ENCODE measurements around the gene PYDC1. TPM values are rescaled to one million over a fixed set of nuclear protein-coding genes. Genes with fewer than 3 reads are reported as not detected.

The PYDC1 gene
- total RNA-seq, 1 experiment from 2014 or later = not detected

DNA sequence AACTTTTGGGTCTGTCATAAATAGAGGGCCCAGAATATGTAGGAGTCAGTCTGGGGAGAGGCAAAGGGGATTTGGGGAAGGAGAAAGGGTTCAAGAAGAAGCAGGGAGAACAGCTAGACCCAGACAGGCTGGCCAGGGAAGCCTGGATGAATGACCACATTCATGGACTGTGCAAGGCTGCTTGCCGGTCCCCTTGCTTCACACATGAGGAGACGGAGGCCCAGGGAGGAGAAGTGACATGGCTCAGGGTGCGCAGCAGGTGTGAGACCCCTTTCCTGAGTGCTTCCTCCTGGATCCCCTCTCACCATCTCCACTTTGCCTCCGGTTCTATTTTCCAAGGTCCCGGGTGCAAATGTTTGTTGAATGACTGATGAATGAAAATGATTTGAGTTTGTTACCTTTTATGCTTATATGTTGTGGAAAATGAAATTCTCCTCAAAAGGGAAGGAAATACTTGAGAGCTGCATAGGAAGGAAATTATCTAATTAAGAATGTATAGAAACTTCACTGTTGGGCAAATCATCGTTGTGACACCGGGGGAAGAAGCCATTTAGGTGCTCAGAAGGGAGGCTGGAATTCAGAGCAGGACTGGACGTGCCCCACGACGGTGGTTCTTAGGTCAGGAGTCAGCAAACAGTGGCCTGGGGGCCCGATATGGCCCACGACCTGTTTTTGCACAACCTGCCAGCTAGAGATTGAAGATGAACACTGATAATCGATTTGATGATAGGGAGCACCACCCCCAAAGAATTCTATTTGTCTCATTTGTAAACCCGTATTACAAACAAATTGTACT lies 43.4 kb upstream of the PYDC1 start:
- intact Hi-C loops (cut with micrococcal nuclease; ENCODE audit: unreplicated experiment) = no loop called here
- no peaks in the 10 kb centered on the region for H3K27me3 Mint-ChIP-seq (ENCODE audit: unreplicated experiment)
- peaks cover 4% of the 10 kb centered on the region for H3K36me3 Mint-ChIP-seq (ENCODE audit: insufficient read depth, unreplicated experiment)
- peaks cover 6% of the 10 kb centered on the region for H3K4me1 Mint-ChIP-seq (ENCODE audit: low read depth, unreplicated experiment)
- no peak for DNase-seq
- TF ChIP-seq, protein P1, sequence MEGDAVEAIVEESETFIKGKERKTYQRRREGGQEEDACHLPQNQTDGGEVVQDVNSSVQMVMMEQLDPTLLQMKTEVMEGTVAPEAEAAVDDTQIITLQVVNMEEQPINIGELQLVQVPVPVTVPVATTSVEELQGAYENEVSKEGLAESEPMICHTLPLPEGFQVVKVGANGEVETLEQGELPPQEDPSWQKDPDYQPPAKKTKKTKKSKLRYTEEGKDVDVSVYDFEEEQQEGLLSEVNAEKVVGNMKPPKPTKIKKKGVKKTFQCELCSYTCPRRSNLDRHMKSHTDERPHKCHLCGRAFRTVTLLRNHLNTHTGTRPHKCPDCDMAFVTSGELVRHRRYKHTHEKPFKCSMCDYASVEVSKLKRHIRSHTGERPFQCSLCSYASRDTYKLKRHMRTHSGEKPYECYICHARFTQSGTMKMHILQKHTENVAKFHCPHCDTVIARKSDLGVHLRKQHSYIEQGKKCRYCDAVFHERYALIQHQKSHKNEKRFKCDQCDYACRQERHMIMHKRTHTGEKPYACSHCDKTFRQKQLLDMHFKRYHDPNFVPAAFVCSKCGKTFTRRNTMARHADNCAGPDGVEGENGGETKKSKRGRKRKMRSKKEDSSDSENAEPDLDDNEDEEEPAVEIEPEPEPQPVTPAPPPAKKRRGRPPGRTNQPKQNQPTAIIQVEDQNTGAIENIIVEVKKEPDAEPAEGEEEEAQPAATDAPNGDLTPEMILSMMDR (IDR thresholded peaks at IDR 0.05; ENCODE audit: unreplicated experiment) = no peak
- no peak overlapping the region for H3K4me3 Mint-ChIP-seq (ENCODE audit: low read depth, unreplicated experiment)
- BruUV-seq (replicated peaks) = no TSS peak
- no peaks in the 10 kb centered on the region for H3K9me3 Mint-ChIP-seq (ENCODE audit: low read depth, unreplicated experiment)
- CTCF ChIA-PET = interaction anchor here (0.6 kb wide), 1 partner anchor 145 kb away, joined by 4 read pairs; no protein-coding TSS in a partner anchor
- no peak overlapping the region for H3K27ac Mint-ChIP-seq (ENCODE audit: unreplicated experiment)

DNA sequence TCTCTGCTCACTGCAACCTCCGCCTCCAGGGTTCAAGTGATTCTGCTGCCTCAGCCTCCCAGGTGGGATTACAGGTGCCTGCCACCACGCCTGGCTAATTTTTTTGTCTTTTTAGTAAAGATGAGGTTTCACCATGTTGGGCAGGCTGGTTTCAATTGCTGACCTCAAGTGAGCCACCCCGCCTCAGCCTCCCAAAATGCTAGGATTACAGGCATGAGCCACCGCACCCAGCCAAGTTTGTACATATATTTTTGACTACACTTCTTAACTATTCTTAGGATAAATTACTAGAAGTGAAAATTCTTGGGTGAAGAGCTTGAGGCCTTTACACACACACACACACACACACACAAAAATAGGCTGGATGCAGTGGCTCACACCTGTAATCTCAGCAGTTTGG lies 41.4 kb upstream of the PYDC1 start:
- Mint-ChIP-seq H3K27me3 (ENCODE audit: unreplicated experiment) (no peaks in the 10 kb centered on the region), H3K36me3 (ENCODE audit: insufficient read depth, unreplicated experiment) (no peaks in the 10 kb centered on the region), H3K27ac (ENCODE audit: unreplicated experiment) (no peak overlapping the region), H3K4me3 (ENCODE audit: low read depth, unreplicated experiment) (no peak overlapping the region), H3K9me3 (ENCODE audit: low read depth, unreplicated experiment) (no peaks in the 10 kb centered on the region), H3K4me1 (ENCODE audit: low read depth, unreplicated experiment) (peaks cover 7% of the 10 kb centered on the region)
- no TSS peak for BruUV-seq (replicated peaks)
- no peak for DNase-seq
- CTCF ChIA-PET = interaction anchor here (0.6 kb wide), 1 partner anchor 1589 kb away, joined by 4 read pairs; no protein-coding TSS in a partner anchor
- TF ChIP-seq, protein P1 (IDR thresholded peaks at IDR 0.05; ENCODE audit: unreplicated experiment) = no peak
- intact Hi-C loops (cut with micrococcal nuclease; ENCODE audit: unreplicated experiment) = no loop called here

DNA sequence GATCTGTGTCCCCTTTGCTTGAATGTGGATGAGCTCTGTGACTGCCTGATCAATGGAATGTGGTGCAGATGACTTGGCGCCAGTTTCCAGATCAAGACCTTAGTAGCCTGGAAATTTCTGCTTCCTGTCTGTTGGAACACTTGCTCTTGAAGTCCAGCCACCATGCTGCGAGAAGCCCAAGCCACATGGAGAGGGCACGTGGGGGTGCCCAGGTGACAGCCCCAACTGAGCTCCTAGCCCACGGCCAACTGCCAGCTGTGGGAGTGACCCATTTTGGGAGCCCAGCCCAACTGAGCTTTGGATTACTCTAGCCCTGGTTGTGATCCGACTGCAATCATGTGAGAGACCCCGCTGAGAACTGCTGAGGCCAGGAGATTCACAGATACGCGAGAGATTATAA lies 39.5 kb upstream of the PYDC1 start:
- BruUV-seq (replicated peaks) = no TSS peak
- Mint-ChIP-seq H3K4me3 (ENCODE audit: low read depth, unreplicated experiment) (no peak overlapping the region), H3K27ac (ENCODE audit: unreplicated experiment) (no peak overlapping the region), H3K9me3 (ENCODE audit: low read depth, unreplicated experiment) (no peaks in the 10 kb centered on the region), H3K27me3 (ENCODE audit: unreplicated experiment) (peaks cover 14% of the 10 kb centered on the region), H3K36me3 (ENCODE audit: insufficient read depth, unreplicated experiment) (no peaks in the 10 kb centered on the region), H3K4me1 (ENCODE audit: low read depth, unreplicated experiment) (peaks cover 9% of the 10 kb centered on the region)
- intact Hi-C loops (cut with micrococcal nuclease; ENCODE audit: unreplicated experiment) = no loop called here
- no peak for DNase-seq
- TF ChIP-seq, protein P1 (IDR thresholded peaks at IDR 0.05; ENCODE audit: unreplicated experiment) = no peak
- CTCF ChIA-PET = interaction anchor here (0.5 to 0.6 kb wide), 2 partner anchors 12 to 16 kb away, joined by 3 to 5 read pairs; no protein-coding TSS in a partner anchor

DNA sequence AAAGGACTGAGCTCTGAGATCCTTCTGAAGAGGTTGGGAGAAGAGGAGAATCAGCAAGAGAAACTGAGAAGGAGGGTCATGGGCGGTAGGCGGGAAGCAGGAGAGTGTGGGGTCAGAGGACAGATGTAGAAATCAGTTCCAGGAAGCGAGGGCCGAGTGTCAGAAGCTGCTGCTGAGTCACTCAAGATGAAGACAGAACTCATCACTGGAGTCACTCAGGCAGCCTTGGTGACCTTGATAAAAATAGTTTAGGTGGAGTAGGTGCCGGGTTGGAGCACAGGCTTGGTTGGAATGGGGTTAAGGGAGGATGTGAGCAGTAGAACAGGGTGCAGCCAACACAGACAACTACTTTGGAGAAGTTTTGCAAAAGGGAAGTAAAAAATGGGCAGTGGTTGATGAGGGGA lies 36.7 kb upstream of the PYDC1 start:
- Mint-ChIP-seq H3K27ac (ENCODE audit: unreplicated experiment) (no peak overlapping the region), H3K9me3 (ENCODE audit: low read depth, unreplicated experiment) (no peaks in the 10 kb centered on the region), H3K27me3 (ENCODE audit: unreplicated experiment) (peaks cover 14% of the 10 kb centered on the region), H3K36me3 (ENCODE audit: insufficient read depth, unreplicated experiment) (no peaks in the 10 kb centered on the region), H3K4me3 (ENCODE audit: low read depth, unreplicated experiment) (no peak overlapping the region), H3K4me1 (ENCODE audit: low read depth, unreplicated experiment) (peaks cover 9% of the 10 kb centered on the region)
- TF ChIP-seq, protein P1 (IDR thresholded peaks at IDR 0.05; ENCODE audit: unreplicated experiment) = no peak
- intact Hi-C loops (cut with micrococcal nuclease; ENCODE audit: unreplicated experiment) = no loop called here
- BruUV-seq (replicated peaks) = no TSS peak
- no peak for DNase-seq
- CTCF ChIA-PET = no interaction called here
